Tibial artery (tissue), 4 donors: Measurements from ENCODE around the gene OGFOD3.
"Not testable (repeated sequence)": the region's sequence is repeated elsewhere in the genome, so short reads cannot be mapped to it uniquely, and the experiment has no call there.

Experiments used
- DNase-seq, 2 donors: peaks; one replicate each; pipeline ENCODE4 v3.0.0-alpha.2; 2019
- H3K27ac ChIP-seq, 2 donors: fragments of 200-600 bp; sonication (generic) in 1 of 2; 1 replicate in 1 of 2; 2 replicates in 1 of 2; pipeline ENCODE4 v1.5.1; 2018 to 2019; ENCODE audit warnings: mild to moderate bottlenecking in 1 of 2
- H3K27me3 ChIP-seq, 2 donors: fragments of 200-600 bp; sonication (generic) in 1 of 2; one replicate each; pipeline versions ENCODE4 v1.5.1 to v1.6.0; 2016 to 2019
- H3K36me3 ChIP-seq, 3 donors: fragments of 200-600 bp; sonication (generic) in 2 of 3; one replicate each; pipeline ENCODE4 v1.5.1; 2016 to 2019; ENCODE audit warnings: mild to moderate bottlenecking in 2 of 3
- H3K4me1 ChIP-seq, 4 donors: fragments of 200-600 bp; sonication (generic) in 2 of 4; 1 replicate in 3 of 4; 2 replicates in 1 of 4; pipeline ENCODE4 v1.5.1; 2016 to 2019
- H3K4me3 ChIP-seq, 2 donors: fragments of 200-600 bp; sonication (generic) in 1 of 2; 1 replicate in 1 of 2; 2 replicates in 1 of 2; pipeline ENCODE4 v1.5.1; 2018 to 2019; ENCODE audit warnings: mild to moderate bottlenecking in 2 of 2
- H3K9me3 ChIP-seq, 3 donors: fragments of 200-600 bp; sonication (generic) in 1 of 3; one replicate each; pipeline ENCODE4 v1.5.1; 2016 to 2019
- intact Hi-C: fragments of 100-400 bp; cut with DNase I; formaldehyde crosslinking; loops from one replicate; pipeline ENCODE4 v1.15.0; 2023; ENCODE audit warnings: low total_unique reads
- TF ChIP-seq, protein P1 (sequence below), 2 experiments: fragments of 200-600 bp in 1 of 2; fragments of 450-650 bp in 1 of 2; IDR thresholded peaks; one replicate each; pipeline ENCODE4 v1.5.1; 2017 to 2019; ENCODE audit warnings: antibody characterized with exemption in 2 of 2, mild to moderate bottlenecking in 1 of 2, moderate library complexity in 1 of 2

The OGFOD3 gene

DNA sequence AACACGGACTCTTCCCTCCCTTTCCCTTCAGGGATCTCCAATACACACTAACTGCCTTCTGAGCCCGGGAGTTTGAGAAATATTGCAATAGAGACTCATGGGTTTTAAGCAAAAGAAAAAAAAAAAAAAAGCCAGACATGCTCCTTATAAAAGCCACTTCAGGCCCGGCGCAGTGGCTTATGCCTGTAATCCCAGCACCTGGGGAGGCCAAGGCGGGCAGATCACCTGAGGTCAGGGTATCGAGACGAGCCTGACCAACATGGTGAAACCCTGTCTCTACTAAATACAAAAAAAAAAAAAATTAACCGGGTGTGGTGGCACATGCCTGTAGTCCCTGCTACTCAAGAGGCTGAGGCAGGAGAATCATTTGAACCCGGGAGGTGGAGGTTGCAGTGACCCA lies 2.6 kb downstream of the OGFOD3 start:
- TF ChIP-seq, protein P1, sequence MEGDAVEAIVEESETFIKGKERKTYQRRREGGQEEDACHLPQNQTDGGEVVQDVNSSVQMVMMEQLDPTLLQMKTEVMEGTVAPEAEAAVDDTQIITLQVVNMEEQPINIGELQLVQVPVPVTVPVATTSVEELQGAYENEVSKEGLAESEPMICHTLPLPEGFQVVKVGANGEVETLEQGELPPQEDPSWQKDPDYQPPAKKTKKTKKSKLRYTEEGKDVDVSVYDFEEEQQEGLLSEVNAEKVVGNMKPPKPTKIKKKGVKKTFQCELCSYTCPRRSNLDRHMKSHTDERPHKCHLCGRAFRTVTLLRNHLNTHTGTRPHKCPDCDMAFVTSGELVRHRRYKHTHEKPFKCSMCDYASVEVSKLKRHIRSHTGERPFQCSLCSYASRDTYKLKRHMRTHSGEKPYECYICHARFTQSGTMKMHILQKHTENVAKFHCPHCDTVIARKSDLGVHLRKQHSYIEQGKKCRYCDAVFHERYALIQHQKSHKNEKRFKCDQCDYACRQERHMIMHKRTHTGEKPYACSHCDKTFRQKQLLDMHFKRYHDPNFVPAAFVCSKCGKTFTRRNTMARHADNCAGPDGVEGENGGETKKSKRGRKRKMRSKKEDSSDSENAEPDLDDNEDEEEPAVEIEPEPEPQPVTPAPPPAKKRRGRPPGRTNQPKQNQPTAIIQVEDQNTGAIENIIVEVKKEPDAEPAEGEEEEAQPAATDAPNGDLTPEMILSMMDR (IDR thresholded peaks at IDR 0.05): no peak
- intact Hi-C loops: loop anchor here (5.0 kb wide), 1 partner anchor 137 kb away; no protein-coding TSS in a partner anchor
- peaks cover 0 to 24% (median 15%) of the 10 kb centered on the region in 4 donors for H3K4me1 ChIP-seq

DNA sequence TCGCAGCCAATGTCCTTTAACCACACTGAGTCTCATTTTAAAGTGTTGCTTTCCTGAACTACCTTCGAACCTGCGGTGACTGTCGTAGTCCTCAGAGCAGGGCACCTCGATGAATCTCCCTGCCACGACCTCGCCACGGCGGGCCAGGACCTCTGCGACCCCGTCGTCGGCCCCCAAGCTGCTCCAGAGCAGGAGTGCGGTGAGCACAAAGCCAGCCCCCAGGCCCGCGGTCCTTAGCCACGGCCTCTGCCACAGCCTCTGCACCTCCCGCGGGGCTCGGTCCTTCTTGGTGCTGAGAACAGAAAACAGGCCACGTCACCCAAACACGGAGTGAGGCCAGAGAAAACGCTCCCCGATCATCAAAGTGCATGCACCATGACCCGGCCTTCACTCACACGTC lies 3.0 kb downstream of the OGFOD3 start:
- H3K9me3 ChIP-seq: no peaks in the 10 kb centered on the region
- no peaks in the 10 kb centered on the region for H3K27me3 ChIP-seq
- H3K27ac ChIP-seq: no peak overlapping the region
- peaks cover 0 to 24% (median 15%) of the 10 kb centered on the region in 4 donors for H3K4me1 ChIP-seq
- DNase-seq: no peak
- H3K4me3 ChIP-seq: no peak overlapping the region
- TF ChIP-seq, protein P1 (IDR thresholded peaks at IDR 0.05): no peak
- intact Hi-C loops: loop anchor here (5.0 kb wide), 1 partner anchor 137 kb away; no protein-coding TSS in a partner anchor
- H3K36me3 ChIP-seq: peaks cover 0 to 15% (median 0%) of the 10 kb centered on the region in 3 donors

More for the DNA sequence above, 2.6 kb downstream of the OGFOD3 start:
- Histone ChIP-seq H3K27me3 (no peaks in the 10 kb centered on the region), H3K9me3 (no peaks in the 10 kb centered on the region), H3K4me3 (no peak overlapping the region), H3K27ac (no peak overlapping the region), H3K36me3 (peaks cover 0 to 18% (median 0%) of the 10 kb centered on the region in 3 donors)
- DNase-seq: no peak

DNA sequence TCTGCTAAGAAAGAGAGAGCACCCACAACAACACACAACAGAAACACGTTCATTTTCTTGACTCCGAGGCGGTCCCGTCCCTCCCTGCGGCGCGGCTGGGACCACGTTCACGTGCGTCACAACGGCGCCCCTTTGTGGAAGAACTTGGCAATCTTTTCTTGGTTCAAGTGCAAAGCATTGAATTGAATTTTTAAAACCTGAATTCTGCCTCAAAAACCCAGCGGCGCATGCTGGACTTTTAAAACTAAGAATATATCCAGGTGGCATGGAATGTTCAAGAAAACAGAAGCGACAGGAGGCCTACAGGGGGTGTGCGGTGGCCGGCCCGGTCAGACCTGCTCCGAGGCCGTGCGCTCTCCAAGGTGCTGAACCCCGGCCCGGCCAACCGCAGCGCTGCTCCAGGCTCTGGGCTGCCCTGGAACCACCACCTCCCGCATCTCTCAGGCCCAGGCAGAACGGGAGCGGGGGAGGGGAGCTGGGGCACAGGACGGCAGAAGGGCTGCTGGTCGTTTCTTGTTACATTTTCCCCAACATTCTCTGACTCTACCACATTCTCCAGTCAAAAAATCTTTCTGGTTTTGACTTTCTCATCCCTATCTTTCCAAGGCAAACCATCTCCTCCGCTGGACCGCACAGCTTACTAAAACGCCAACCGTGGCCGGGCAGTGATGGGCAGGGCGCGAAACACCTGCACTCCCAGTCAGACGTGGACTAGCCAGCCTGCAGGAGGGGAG lies 3.7 kb downstream of the OGFOD3 start:
- DNase-seq: peak; percentile 41 to 79
- Histone ChIP-seq H3K27ac (no peak overlapping the region), H3K36me3 (peaks cover 0 to 18% (median 0%) of the 10 kb centered on the region in 3 donors), H3K4me3 (no peak overlapping the region), H3K27me3 (no peaks in the 10 kb centered on the region), H3K9me3 (no peaks in the 10 kb centered on the region), H3K4me1 (peaks cover 0 to 24% (median 15%) of the 10 kb centered on the region in 4 donors)
- TF ChIP-seq, protein P1 (IDR thresholded peaks at IDR 0.05): peak; percentile 66 to 74
- intact Hi-C loops: loop anchor here (5.0 kb wide), 2 partner anchors 57 to 138 kb away; partner anchors contain the start of gene TEX19

DNA sequence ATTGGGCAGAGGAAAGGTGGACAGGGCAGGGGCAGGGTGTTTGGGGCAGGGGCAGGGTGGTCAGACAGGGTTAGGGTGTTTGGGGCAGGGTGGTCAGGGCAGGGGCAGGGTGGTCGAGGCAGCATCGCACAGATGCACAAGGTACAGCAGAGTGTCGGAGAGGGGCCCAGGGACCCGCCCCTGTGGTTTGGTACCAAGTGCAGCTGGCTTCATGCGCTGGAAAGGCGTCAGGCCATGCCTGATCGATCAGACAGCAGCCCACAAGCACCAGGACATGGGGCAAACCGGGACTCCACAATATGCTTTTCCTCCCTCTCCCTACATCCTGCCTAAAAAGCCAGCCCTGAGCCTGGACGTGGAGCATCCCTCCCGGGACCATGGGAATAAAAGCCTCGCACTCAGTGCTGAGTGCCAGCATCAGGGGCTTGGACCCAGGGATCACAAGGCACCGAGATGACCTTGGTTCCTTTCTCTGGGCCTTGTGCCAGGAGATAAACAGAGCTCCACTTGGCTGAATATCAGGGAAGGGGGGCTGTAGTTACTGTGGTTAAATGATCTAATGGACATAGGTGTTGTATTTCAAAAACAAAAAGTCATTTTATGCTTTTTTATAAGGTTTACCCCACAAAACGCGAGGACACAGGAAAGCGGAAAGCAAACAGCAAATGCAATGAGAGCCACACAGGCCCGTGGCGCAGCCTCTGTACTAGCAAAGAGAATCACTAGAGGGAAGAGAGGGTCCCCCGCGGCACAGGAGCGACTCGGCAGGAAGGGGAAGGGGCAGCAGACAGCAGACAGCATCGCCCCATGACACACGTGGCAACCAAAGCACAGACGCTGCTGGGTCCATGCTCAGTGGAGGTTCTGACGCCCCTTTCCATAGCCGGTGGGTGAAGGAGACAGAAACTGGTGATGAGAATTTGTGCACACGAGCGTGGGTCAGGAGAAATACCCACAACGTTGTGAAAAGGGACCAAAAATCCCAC lies 5.6 kb downstream of the OGFOD3 start:
- TF ChIP-seq, protein P1 (IDR thresholded peaks at IDR 0.05): no peak
- Histone ChIP-seq H3K4me3 (no peak overlapping the region), H3K27me3 (no peaks in the 10 kb centered on the region), H3K9me3 (no peaks in the 10 kb centered on the region), H3K36me3 (peaks cover 8 to 34% (median 12%) of the 10 kb centered on the region in 3 donors), H3K27ac (no peak overlapping the region), H3K4me1 (peaks cover 0 to 14% (median 8%) of the 10 kb centered on the region in 4 donors)
- intact Hi-C loops: loop anchor here (5.0 kb wide), 1 partner anchor 56 kb away; the partner anchor contains the start of gene TEX19
- DNase-seq: no peak

DNA sequence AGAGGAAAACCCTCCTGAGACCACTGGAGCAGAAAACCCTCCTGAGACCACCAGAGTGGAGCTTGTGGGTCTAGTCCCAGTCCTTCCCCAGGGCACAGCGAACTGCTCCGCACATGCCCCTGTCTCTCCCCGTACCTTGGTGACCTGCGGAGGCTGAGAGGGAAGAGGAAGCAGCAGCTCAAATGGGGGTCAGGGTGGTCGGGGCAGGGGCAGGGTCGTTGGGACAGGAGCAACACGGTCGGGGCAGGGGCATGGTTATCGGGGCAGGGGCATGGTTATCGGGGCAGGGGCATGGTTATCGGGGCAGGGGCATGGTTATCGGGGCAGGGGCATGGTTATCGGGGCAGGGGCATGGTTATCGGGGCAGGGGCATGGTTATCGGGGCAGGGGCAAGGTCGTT lies 6.3 kb downstream of the OGFOD3 start:
- H3K4me1 ChIP-seq, H3K4me3 ChIP-seq, H3K9me3 ChIP-seq, DNase-seq, H3K27me3 ChIP-seq, H3K27ac ChIP-seq: not testable (repeated sequence)
- peaks cover 8 to 42% (median 12%) of the 10 kb centered on the region in 3 donors for H3K36me3 ChIP-seq
- intact Hi-C loops: loop anchor here (5.0 kb wide), 1 partner anchor 55 kb away; the partner anchor contains the start of gene TEX19
